H9 (cell line): ENCODE results near the gene CEP126. TPM values are rescaled to one million over a fixed set of nuclear protein-coding genes. Genes with fewer than 3 reads are reported as not detected.

Source experiments
- DNase-seq: peaks from one replicate; pipeline ENCODE4 v3.0.0-alpha.2; 2017
- H2AFZ ChIP-seq: one replicate; pipeline ENCODE4 v1.6.1; 2013; ENCODE audit warnings: mild to moderate bottlenecking, low read length, control low read depth, moderate library complexity
- H2AK5ac ChIP-seq: 2 replicates; pipeline ENCODE4 v1.6.1; 2013; ENCODE audit warnings: low read length, control low read depth, mixed read lengths; ENCODE audit not compliant: insufficient read length
- H2BK120ac ChIP-seq: one replicate; pipeline ENCODE4 v1.6.1; 2013; ENCODE audit warnings: low read depth, mild to moderate bottlenecking, low read length, control low read depth, inconsistent platforms; ENCODE audit not compliant: poor library complexity, severe bottlenecking
- H2BK12ac ChIP-seq: 2 replicates; pipeline ENCODE4 v1.6.1; 2013; ENCODE audit warnings: low read length, control low read depth, mixed read lengths, low read depth; ENCODE audit not compliant: insufficient read length
- H2BK15ac ChIP-seq: 2 replicates; pipeline ENCODE4 v1.6.1; 2013; ENCODE audit warnings: low read depth, low read length, control low read depth
- H2BK20ac ChIP-seq: one replicate; pipeline ENCODE4 v1.6.1; 2013; ENCODE audit warnings: low read depth, mild to moderate bottlenecking, low read length, control low read depth, inconsistent platforms; ENCODE audit not compliant: poor library complexity, severe bottlenecking
- H2BK5ac ChIP-seq: 2 replicates; pipeline ENCODE4 v1.6.1; 2013; ENCODE audit warnings: low read length, control low read depth, mixed read lengths; ENCODE audit not compliant: insufficient read length
- H3K14ac ChIP-seq: 2 replicates; pipeline ENCODE4 v1.6.1; 2013; ENCODE audit warnings: low read length, control low read depth; ENCODE audit not compliant: insufficient read depth
- H3K18ac ChIP-seq: 2 replicates; pipeline ENCODE4 v1.6.1; 2013; ENCODE audit warnings: low read depth, mild to moderate bottlenecking, mixed read lengths, low read length, control low read depth; ENCODE audit not compliant: insufficient read length
- H3K23ac ChIP-seq: 2 replicates; pipeline ENCODE4 v1.6.1; 2013; ENCODE audit warnings: low read length, control low read depth, mixed read lengths, low read depth; ENCODE audit not compliant: insufficient read length
- H3K23me2 ChIP-seq: 2 replicates; pipeline ENCODE4 v1.6.1; 2013; ENCODE audit warnings: low read depth, mild to moderate bottlenecking, mixed read lengths, low read length, control low read depth; ENCODE audit not compliant: insufficient read length, poor library complexity, severe bottlenecking
- H3K27ac ChIP-seq: 2 replicates; pipeline ENCODE4 v1.5.1; 2013; ENCODE audit warnings: low read length, control low read depth, mixed read lengths, low read depth; ENCODE audit not compliant: insufficient read length
- H3K27me3 ChIP-seq: 2 replicates; pipeline ENCODE4 v1.6.1; 2013; ENCODE audit warnings: low read length, control low read depth, inconsistent platforms; ENCODE audit not compliant: insufficient read depth
- H3K4ac ChIP-seq: 2 replicates; pipeline ENCODE4 v1.6.1; 2013; ENCODE audit warnings: low read depth, mild to moderate bottlenecking, control low read depth, inconsistent platforms, low read length, moderate library complexity
- H3K4me1 ChIP-seq: 2 replicates; pipeline ENCODE4 v1.6.1; 2013; ENCODE audit warnings: low read length, control low read depth, inconsistent platforms; ENCODE audit not compliant: insufficient read depth
- H3K4me2 ChIP-seq: 2 replicates; pipeline ENCODE4 v1.6.1; 2013; ENCODE audit warnings: low read length, control low read depth, mixed read lengths; ENCODE audit not compliant: insufficient read length, insufficient read depth
- H3K56ac ChIP-seq: 2 replicates; pipeline ENCODE4 v1.6.1; 2013; ENCODE audit warnings: low read depth, mild to moderate bottlenecking, mixed read lengths, low read length, control low read depth; ENCODE audit not compliant: insufficient read length
- H3K79me1 ChIP-seq: 2 replicates; pipeline ENCODE4 v1.6.1; 2013; ENCODE audit warnings: low read depth, mild to moderate bottlenecking, moderate library complexity, low read length, control low read depth, inconsistent platforms; ENCODE audit not compliant: insufficient read depth, poor library complexity, severe bottlenecking
- H3K79me2 ChIP-seq: 2 replicates; pipeline ENCODE4 v1.6.1; 2013; ENCODE audit warnings: low read length, control low read depth, inconsistent platforms; ENCODE audit not compliant: insufficient read depth
- H3K9ac ChIP-seq: 2 replicates; pipeline ENCODE4 v1.6.1; 2013; ENCODE audit warnings: low read length, control low read depth, mixed read lengths; ENCODE audit not compliant: insufficient read length; ENCODE audit errors: extremely low read depth
- H3K9me3 ChIP-seq: one replicate; pipeline ENCODE4 v1.6.1; 2013; ENCODE audit warnings: low read depth, low read length, inconsistent platforms; ENCODE audit not compliant: control insufficient read depth
- H3T11ph ChIP-seq: one replicate; pipeline ENCODE4 v1.6.1; 2013; ENCODE audit warnings: mild to moderate bottlenecking, low read length, control low read depth, inconsistent platforms
- H4K20me1 ChIP-seq: one replicate; pipeline ENCODE4 v1.6.1; 2013; ENCODE audit not compliant: control insufficient read depth, insufficient read length, insufficient read depth
- H4K5ac ChIP-seq: 2 replicates; pipeline ENCODE4 v1.6.1; 2013; ENCODE audit warnings: low read depth, mild to moderate bottlenecking, mixed read lengths, low read length, control low read depth; ENCODE audit not compliant: insufficient read length
- H4K8ac ChIP-seq: replicated peaks from 2 replicates; pipeline ENCODE4 v1.6.1; 2013; ENCODE audit warnings: low read length, control low read depth, mixed read lengths, low read depth; ENCODE audit not compliant: insufficient read length
- H4K91ac ChIP-seq: 2 replicates; pipeline ENCODE4 v1.6.1; 2013; ENCODE audit warnings: low read depth, mild to moderate bottlenecking, moderate library complexity, mixed read lengths, low read length, control low read depth; ENCODE audit not compliant: insufficient read length
- H3K27ac Mint-ChIP-seq, 3 experiments: 2 replicates in 2 of 3; 3 replicates in 1 of 3; pipeline ENCODE4 v1.8.0; 2020 to 2021; ENCODE audit warnings: mixed read lengths in 3 of 3, mild to moderate bottlenecking in 1 of 3, moderate library complexity in 1 of 3
- H3K27me3 Mint-ChIP-seq: 2 replicates; pipeline ENCODE4 v1.8.0; 2021; ENCODE audit warnings: low read depth, mild to moderate bottlenecking, moderate library complexity, mixed read lengths
- H3K36me3 Mint-ChIP-seq, 3 experiments: 2 replicates in 2 of 3; 3 replicates in 1 of 3; pipeline ENCODE4 v1.8.0; 2020 to 2021; ENCODE audit warnings: low read depth in 3 of 3, mixed read lengths in 3 of 3; ENCODE audit not compliant: insufficient read depth in 1 of 3
- H3K4me1 Mint-ChIP-seq, 2 experiments: 2 replicates each; pipeline ENCODE4 v1.8.0; 2020; ENCODE audit warnings: mixed read lengths in 2 of 2
- H3K4me3 Mint-ChIP-seq, 2 experiments: 2 replicates in 1 of 2; 3 replicates in 1 of 2; pipeline ENCODE4 v1.8.0; 2020 to 2021; ENCODE audit warnings: mild to moderate bottlenecking in 2 of 2, mixed read lengths in 2 of 2, moderate library complexity in 1 of 2
- H3K9me3 Mint-ChIP-seq, 2 experiments: 2 replicates in 1 of 2; 3 replicates in 1 of 2; pipeline ENCODE4 v1.8.0; 2020; ENCODE audit warnings: mild to moderate bottlenecking in 2 of 2, mixed read lengths in 2 of 2, moderate library complexity in 1 of 2
- CTCF ChIP-seq: fragments of 200-600 bp; sonication (generic); conservative IDR thresholded peaks from 3 replicates; pipeline ENCODE4 v1.8.0; 2021; ENCODE audit warnings: antibody characterized with exemption, mild to moderate bottlenecking
- WGBS: extraction: QIAGEN DNeasy Blood & Tissue Kit; methylation state at CpG from one replicate; pipeline ENCODE4 v1.1.7; 2013; ENCODE audit warnings: missing lambda C conversion rate, low lambda C conversion rate, mixed read lengths; ENCODE audit not compliant: insufficient read length; ENCODE audit errors: extremely low coverage; 5-methylcytosine and 5-hydroxymethylcytosine counted together
- total RNA-seq: library from RNA; stranded (reverse); gene quantifications from 2 replicates; pipeline ENCODE4 v1.2.1, GENCODE V29; 2021

CEP126 gene
- total RNA-seq, 1 experiment from 2014 or later = 1.2 TPM

GRCh38 chr11:101996111-101996510, 81.3 kb downstream of the CEP126 start:
- Histone ChIP-seq H3K18ac (no peak overlapping the region), H3K23ac (no peak overlapping the region)

More at GRCh38 chr11:101996111-101996510, 81.3 kb downstream of the CEP126 start:
- H4K91ac ChIP-seq = no peak overlapping the region
- H3K4me2 ChIP-seq = no peak overlapping the region
- H3K27ac Mint-ChIP-seq = peak overlapping the region in 1 of 3 experiments; percentile 60; a peak in 1 of 7 replicates
- no peak overlapping the region for H4K8ac ChIP-seq
- no peak for DNase-seq
- no peaks in the 10 kb centered on the region for H3K79me1 ChIP-seq
- TF ChIP-seq CTCF = no peak
- H3T11ph ChIP-seq = no peak overlapping the region
- no peaks in the 10 kb centered on the region for H3K4me1 ChIP-seq
- no peak overlapping the region for H3K4ac ChIP-seq
- no peak overlapping the region for H3K56ac ChIP-seq
- no peak overlapping the region for H2AFZ ChIP-seq
- H3K23me2 ChIP-seq = no peaks in the 10 kb centered on the region
- no CpG with 5 or more reads among the region's 4 CpGs for WGBS
- H2BK120ac ChIP-seq = no peak overlapping the region
- no peak overlapping the region for H2BK15ac ChIP-seq
- H3K27ac ChIP-seq = no peak overlapping the region
- no peak overlapping the region for H2BK20ac ChIP-seq
- H2BK5ac ChIP-seq = no peak overlapping the region
- no peaks in the 10 kb centered on the region; a peak in 1 of 7 replicates for H3K36me3 Mint-ChIP-seq
- H3K4me1 Mint-ChIP-seq = no peaks in the 10 kb centered on the region
- no peak overlapping the region for H3K14ac ChIP-seq
- no peaks in the 10 kb centered on the region for H3K9me3 ChIP-seq
- H3K27me3 Mint-ChIP-seq = no peaks in the 10 kb centered on the region
- no peak overlapping the region for H2AK5ac ChIP-seq
- no peak overlapping the region for H2BK12ac ChIP-seq
- H3K9ac ChIP-seq = no peak overlapping the region
- peaks cover 0 to 3% of the 10 kb centered on the region in 2 experiments; a peak in 1 of 5 replicates for H3K9me3 Mint-ChIP-seq
- H3K4me3 Mint-ChIP-seq = no peak overlapping the region
- no peak overlapping the region for H4K5ac ChIP-seq
- H3K27me3 ChIP-seq = no peaks in the 10 kb centered on the region
- H3K79me2 ChIP-seq = no peaks in the 10 kb centered on the region
- no peaks in the 10 kb centered on the region for H4K20me1 ChIP-seq
